GM12878 (cell line): ENCODE results near the gene MGAT1. TPM values are rescaled to one million over a fixed set of nuclear protein-coding genes. Genes with fewer than 3 reads are reported as not detected.
A peak's percentile ranks its signal among the peaks of the same experiment; 100 is the strongest.

Experiments
- ATAC-seq: fragments of 200-7000 bp; cut with Tn5 transposase; 3 replicates; pipeline ENCODE4 v1.9.1; 2020; ENCODE audit warnings: mild to moderate bottlenecking, moderate library complexity
- BruUV-seq: library from RNA; stranded (reverse); fragments of 400-500 nt; replicated peaks from 2 replicates; lab custom pipeline; 2021; lab: Mats Ljungman, UMichigan
- CTCF ChIA-PET: fragments of 300-600 bp; sonication (Branson Sonifier 250); formaldehyde crosslinking; extraction: SDS; loops from one replicate; lab custom pipeline; 2021; ENCODE audit warnings: inconsistent platforms; lab: Yijun Ruan, JAX
- POLR2A ChIA-PET: fragments of 350-600 bp; formaldehyde crosslinking; extraction: SDS; loops from one replicate; lab custom pipeline; 2021; ENCODE audit warnings: inconsistent platforms; lab: Charles Lee
- RAD21 ChIA-PET: fragments of 300-600 bp; sonication (Branson Sonifier 250); formaldehyde crosslinking; loops from one replicate; lab custom pipeline; 2023; ENCODE audit warnings: antibody characterized with exemption; ENCODE audit not compliant: unreplicated experiment; lab: Charles Lee
- SMC1A ChIA-PET: fragments of 300-600 bp; sonication (Branson Sonifier 250); formaldehyde crosslinking; loops from one replicate; lab custom pipeline; 2023; ENCODE audit not compliant: unreplicated experiment, uncharacterized antibody; lab: Charles Lee
- DNase-seq: peaks from one replicate; pipeline ENCODE4 v3.0.0-alpha.2; 2011; ENCODE audit warnings: low read depth, low spot score
- FAIRE-seq: peaks from 3 replicates; lab custom pipeline; 2011; peaks lifted over from hg19 to GRCh38; lab: Jason Lieb, UNC
- H2AFZ ChIP-seq: 2 replicates; pipeline ENCODE4 v1.6.0; 2011; ENCODE audit warnings: low read depth, low read length, control low read depth; ENCODE audit not compliant: control insufficient read depth
- H3K27ac ChIP-seq: 2 replicates; pipeline ENCODE4 v1.5.1; 2011; ENCODE audit warnings: control low read depth; ENCODE audit not compliant: control insufficient read depth, insufficient read depth
- H3K27me3 ChIP-seq, 2 experiments: replicated peaks in 1 of 2; 2 replicates each; pipeline versions ENCODE4 v1.6.0 to v1.6.1; 2011; ENCODE audit warnings: low read length in 1 of 2; ENCODE audit not compliant: control insufficient read depth in 2 of 2, insufficient read depth in 2 of 2
- H3K36me3 ChIP-seq, 2 experiments: 2 replicates each; pipeline ENCODE4 v1.5.1; 2011; ENCODE audit warnings: low read length in 1 of 2; ENCODE audit not compliant: control insufficient read depth in 2 of 2, insufficient read depth in 2 of 2
- H3K4me1 ChIP-seq: 2 replicates; pipeline ENCODE4 v1.6.1; 2011; ENCODE audit warnings: mild to moderate bottlenecking, low read length, moderate library complexity, mixed read lengths; ENCODE audit not compliant: control insufficient read depth, insufficient read depth
- H3K4me2 ChIP-seq: 2 replicates; pipeline ENCODE4 v1.6.0; 2011; ENCODE audit warnings: control low read depth; ENCODE audit not compliant: control insufficient read depth, insufficient read depth
- H3K4me3 ChIP-seq: fragments of 200-600 bp; sonication (generic); 2 replicates; pipeline ENCODE4 v1.5.1; 2016
- H3K79me2 ChIP-seq: 2 replicates; pipeline ENCODE4 v1.6.0; 2011; ENCODE audit warnings: low read length; ENCODE audit not compliant: control insufficient read depth, insufficient read depth
- H3K9ac ChIP-seq: 2 replicates; pipeline ENCODE4 v1.8.0; 2011; ENCODE audit warnings: low read length, control low read depth, mixed read lengths; ENCODE audit not compliant: control insufficient read depth, insufficient read depth
- H3K9me3 ChIP-seq: replicated peaks from 3 replicates; pipeline ENCODE4 v1.5.1; 2011; ENCODE audit warnings: mild to moderate bottlenecking, low read length; ENCODE audit not compliant: control insufficient read depth, insufficient read depth
- H4K20me1 ChIP-seq: 2 replicates; pipeline ENCODE4 v1.6.0; 2011; ENCODE audit not compliant: control insufficient read depth, insufficient read depth
- BMI1 ChIP-seq: fragments of 450-650 bp; IDR thresholded peaks from 2 replicates; pipeline ENCODE4 v1.6.1; 2016; ENCODE audit warnings: mild to moderate bottlenecking, moderate library complexity, borderline replicate concordance
- CHD1 ChIP-seq: IDR thresholded peaks from 2 replicates; pipeline ENCODE4 v1.6.1; 2012; ENCODE audit warnings: low read depth, low read length, improper control_type of control experiment
- GABPA ChIP-seq: IDR thresholded peaks from 2 replicates; pipeline ENCODE4 v1.6.1; 2014; ENCODE audit warnings: antibody characterized with exemption, low read depth, mild to moderate bottlenecking, inconsistent platforms
- MTA3 ChIP-seq: IDR thresholded peaks from 2 replicates; pipeline ENCODE4 v1.6.1; 2012; ENCODE audit warnings: low read length, inconsistent platforms, borderline replicate concordance
- NFIC ChIP-seq: IDR thresholded peaks from 2 replicates; pipeline ENCODE4 v1.6.1; 2012; ENCODE audit warnings: low read depth, mild to moderate bottlenecking, inconsistent platforms, low read length, moderate library complexity
- RBBP5 ChIP-seq: fragments of 200-600 bp; sonication (generic); conservative IDR thresholded peaks from 2 replicates; pipeline ENCODE4 v1.6.1; 2016
- RUNX3 ChIP-seq: IDR thresholded peaks from 2 replicates; pipeline ENCODE4 v1.6.1; 2012; ENCODE audit warnings: low read length, inconsistent platforms
- STAT1 ChIP-seq: fragments of 450-650 bp; conservative IDR thresholded peaks from 2 replicates; pipeline ENCODE4 v1.6.1; 2014; ENCODE audit warnings: antibody characterized with exemption, mild to moderate bottlenecking
- TBL1XR1 ChIP-seq: IDR thresholded peaks from 2 replicates; pipeline ENCODE4 v1.6.1; 2012; ENCODE audit warnings: low read depth, low read length, improper control_type of control experiment
- YY1 ChIP-seq: IDR thresholded peaks from 2 replicates; pipeline ENCODE4 v1.6.1; 2011; ENCODE audit warnings: low read depth, mild to moderate bottlenecking, low read length
- WGBS: methylation state at CpG from one replicate; pipeline ENCODE4 v1.1.6; 2016; ENCODE audit warnings: low lambda C conversion rate; ENCODE audit not compliant: insufficient replicate concordance, insufficient coverage; ENCODE audit errors: missing lambda C conversion rate; 5-methylcytosine and 5-hydroxymethylcytosine counted together
- in situ Hi-C: fragments of 300-500 bp; cut with MboI; formaldehyde crosslinking; loops from 9 replicates; pipeline ENCODE4 v1.14.3; 2018; ENCODE audit warnings: mixed read lengths
- intact Hi-C: fragments of 100-400 bp; cut with micrococcal nuclease; formaldehyde crosslinking; loops from one replicate; pipeline ENCODE4 v1.14.2; 2022; ENCODE audit not compliant: unreplicated experiment
- polyA plus RNA-seq, 11 experiments: library from polyadenylated mRNA; depleted of rRNA in 4 of 11; unstranded in 6 of 11; stranded (reverse) in 5 of 11; fragments of >200 nt; fragmentation: Nextera tagmentation in 4 of 11; fragmentation: Illumina TruSeq in 1 of 11; extraction: Ambion mirVana in 4 of 11; extraction: Trizol in 1 of 11; gene quantifications; 1 replicate in 1 of 11; 2 replicates in 10 of 11; pipeline versions ENCODE4 v1.2.1 to v1.2.3, GENCODE V29; 2011 to 2016; ENCODE audit warnings: inconsistent platforms in 2 of 11, missing spikeins in 2 of 11, low read depth in 1 of 11
- total RNA-seq, 4 experiments: library from RNA; depleted of rRNA in 3 of 4; stranded (reverse); fragments of >200 nt in 3 of 4; fragmentation: Illumina TruSeq in 1 of 4; extraction: Trizol in 1 of 4; gene quantifications; 2 replicates each; pipeline versions ENCODE4 v1.2.1 to v1.2.3, GENCODE V29; 2013 to 2021
- TF ChIP-seq, protein P1 (sequence below), 3 experiments: IDR thresholded peaks in 2 of 3; conservative IDR thresholded peaks in 1 of 3; 2 replicates each; pipeline ENCODE4 v1.5.1; 2011; ENCODE audit warnings: low read depth in 3 of 3, low read length in 3 of 3, mild to moderate bottlenecking in 3 of 3, control low read depth in 2 of 3, moderate library complexity in 2 of 3, inconsistent platforms in 1 of 3, mixed read lengths in 1 of 3; ENCODE audit not compliant: control insufficient read depth in 2 of 3, insufficient read depth in 1 of 3; ENCODE audit errors: extremely low read depth in 1 of 3
- TF ChIP-seq, protein P2 (sequence below): fragments of 450-650 bp; IDR thresholded peaks from 2 replicates; pipeline ENCODE4 v1.6.1; 2017; ENCODE audit warnings: mild to moderate bottlenecking
- TF ChIP-seq, protein P3 (sequence below): IDR thresholded peaks from 2 replicates; pipeline ENCODE4 v1.6.1; 2011; ENCODE audit warnings: borderline replicate concordance, low read depth, mild to moderate bottlenecking, moderate library complexity, mixed read lengths, low read length; ENCODE audit not compliant: insufficient read depth; ENCODE audit errors: extremely low read length
- TF ChIP-seq, protein P4 (sequence below): fragments of 450-650 bp; IDR thresholded peaks from 2 replicates; pipeline ENCODE4 v1.6.1; 2016; ENCODE audit warnings: mild to moderate bottlenecking
- TF ChIP-seq, protein P5 (sequence below): IDR thresholded peaks from 2 replicates; pipeline ENCODE4 v1.6.1; 2012; ENCODE audit warnings: low read depth, low read length, improper control_type of control experiment

Gene MGAT1
- total and polyA plus RNA-seq, 10 of the 15 experiments (the other 5 are each of a cell fraction or from before 2014, with no cell fraction given) = 3.1 to 88.4 (median 62.7) TPM

DNA sequence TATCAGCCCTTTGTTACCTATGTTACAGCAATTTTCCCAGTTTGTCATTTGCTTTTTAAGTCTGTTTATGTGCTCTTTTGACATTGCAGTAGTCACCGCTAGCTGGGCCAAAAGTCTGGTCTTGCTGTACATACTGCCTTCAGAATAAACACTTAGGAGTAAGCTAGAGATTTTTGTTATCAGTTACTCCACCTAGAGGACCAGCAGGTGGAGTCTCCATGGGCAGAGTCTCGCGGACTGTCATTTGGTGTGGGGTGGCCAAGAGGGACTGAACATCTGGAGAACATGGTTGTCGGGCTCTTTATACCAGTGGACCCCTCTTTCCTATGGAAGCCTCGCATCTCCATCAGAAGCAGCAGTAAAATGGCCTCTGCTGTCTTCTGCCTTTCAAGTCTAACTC, 10.8 kb upstream of the MGAT1 start (continued):
- TF ChIP-seq, protein P1, sequence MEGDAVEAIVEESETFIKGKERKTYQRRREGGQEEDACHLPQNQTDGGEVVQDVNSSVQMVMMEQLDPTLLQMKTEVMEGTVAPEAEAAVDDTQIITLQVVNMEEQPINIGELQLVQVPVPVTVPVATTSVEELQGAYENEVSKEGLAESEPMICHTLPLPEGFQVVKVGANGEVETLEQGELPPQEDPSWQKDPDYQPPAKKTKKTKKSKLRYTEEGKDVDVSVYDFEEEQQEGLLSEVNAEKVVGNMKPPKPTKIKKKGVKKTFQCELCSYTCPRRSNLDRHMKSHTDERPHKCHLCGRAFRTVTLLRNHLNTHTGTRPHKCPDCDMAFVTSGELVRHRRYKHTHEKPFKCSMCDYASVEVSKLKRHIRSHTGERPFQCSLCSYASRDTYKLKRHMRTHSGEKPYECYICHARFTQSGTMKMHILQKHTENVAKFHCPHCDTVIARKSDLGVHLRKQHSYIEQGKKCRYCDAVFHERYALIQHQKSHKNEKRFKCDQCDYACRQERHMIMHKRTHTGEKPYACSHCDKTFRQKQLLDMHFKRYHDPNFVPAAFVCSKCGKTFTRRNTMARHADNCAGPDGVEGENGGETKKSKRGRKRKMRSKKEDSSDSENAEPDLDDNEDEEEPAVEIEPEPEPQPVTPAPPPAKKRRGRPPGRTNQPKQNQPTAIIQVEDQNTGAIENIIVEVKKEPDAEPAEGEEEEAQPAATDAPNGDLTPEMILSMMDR (IDR thresholded peaks at IDR 0.05 in 2 of 3, conservative IDR thresholded peaks at IDR 0.05 in 1 of 3; ENCODE audit: control insufficient read depth in 2 of 3, extremely low read depth in 1 of 3, insufficient read depth in 1 of 3, low read depth in 3 of 3, low read length in 3 of 3) = peak; percentile 22 to 35 (median 24); a peak in 2 of 6 replicates
- no peak for TF ChIP-seq NFIC
- no peak for TF ChIP-seq RUNX3
- 0 out of 2 replicates have a peak, but pooled peaks have one; percentile 35 for TF ChIP-seq YY1
- no peak for TF ChIP-seq CHD1
- TF ChIP-seq, protein P2, sequence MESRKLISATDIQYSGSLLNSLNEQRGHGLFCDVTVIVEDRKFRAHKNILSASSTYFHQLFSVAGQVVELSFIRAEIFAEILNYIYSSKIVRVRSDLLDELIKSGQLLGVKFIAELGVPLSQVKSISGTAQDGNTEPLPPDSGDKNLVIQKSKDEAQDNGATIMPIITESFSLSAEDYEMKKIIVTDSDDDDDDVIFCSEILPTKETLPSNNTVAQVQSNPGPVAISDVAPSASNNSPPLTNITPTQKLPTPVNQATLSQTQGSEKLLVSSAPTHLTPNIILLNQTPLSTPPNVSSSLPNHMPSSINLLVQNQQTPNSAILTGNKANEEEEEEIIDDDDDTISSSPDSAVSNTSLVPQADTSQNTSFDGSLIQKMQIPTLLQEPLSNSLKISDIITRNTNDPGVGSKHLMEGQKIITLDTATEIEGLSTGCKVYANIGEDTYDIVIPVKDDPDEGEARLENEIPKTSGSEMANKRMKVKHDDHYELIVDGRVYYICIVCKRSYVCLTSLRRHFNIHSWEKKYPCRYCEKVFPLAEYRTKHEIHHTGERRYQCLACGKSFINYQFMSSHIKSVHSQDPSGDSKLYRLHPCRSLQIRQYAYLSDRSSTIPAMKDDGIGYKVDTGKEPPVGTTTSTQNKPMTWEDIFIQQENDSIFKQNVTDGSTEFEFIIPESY = peak; percentile 95

DNA sequence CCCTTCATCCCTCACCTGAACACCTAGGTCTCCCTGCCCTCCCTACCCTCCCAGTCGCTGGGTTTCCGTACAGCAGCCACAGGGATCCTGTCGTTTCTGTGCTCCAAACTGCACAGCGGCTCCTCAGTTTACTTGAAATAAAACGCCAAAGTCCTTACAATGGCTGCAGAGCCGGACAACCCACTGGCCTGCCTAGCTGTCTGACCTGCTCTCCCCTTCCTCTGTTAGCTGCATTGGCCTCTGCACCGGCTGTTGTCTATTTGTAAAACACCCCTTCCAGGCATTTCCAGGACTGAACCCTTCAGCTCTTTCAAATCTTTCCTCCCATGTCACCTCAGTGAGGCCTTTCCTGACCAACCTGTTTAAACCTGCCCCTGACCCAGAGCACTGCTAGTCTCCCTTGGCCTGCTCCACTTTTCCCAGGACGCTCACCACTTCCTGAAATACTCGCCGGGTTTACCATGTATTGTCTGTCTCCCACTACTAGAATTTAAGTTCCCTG, 9.1 kb upstream of the MGAT1 start:
- no peak overlapping the region; the same call in 1 of the 2 replicates for H2AFZ ChIP-seq
- H3K4me3 ChIP-seq = peak overlapping the region; percentile 75
- BruUV-seq = no TSS peak
- peak overlapping the region; percentile 90 for H3K9ac ChIP-seq
- no peak for FAIRE-seq
- H3K79me2 ChIP-seq = peaks cover 40% of the 10 kb centered on the region
- no peak for ATAC-seq
- peaks cover 38% of the 10 kb centered on the region for H3K4me1 ChIP-seq
- WGBS = 80% methylated on average over 10 of the region's 10 CpGs
- no peaks in the 10 kb centered on the region for H3K9me3 ChIP-seq
- H3K36me3 ChIP-seq = no peaks in the 10 kb centered on the region
- peak overlapping the region; percentile 93 for H3K4me2 ChIP-seq
- in situ Hi-C loops = loop anchor here (25.0 kb wide), 1 partner anchor 999 kb away; the partner anchor contains the start of genes MGAT4B and SQSTM1
- ChIA-PET RAD21 (interaction anchor here (1.4 to 9.0 kb wide), 3 partner anchors 10 to 50 kb away, joined by 4 to 70 read pairs (median 14); partner anchors contain the start of gene ZFP62), CTCF (interaction anchor here (1.0 to 4.0 kb wide), 4 partner anchors 10 to 57 kb away, joined by 3 to 23 read pairs (median 5); partner anchors contain the start of gene MGAT1), POLR2A (interaction anchor here (1.3 to 4.8 kb wide), 2 partner anchors 8 to 20 kb away, joined by 4 to 38 read pairs; no protein-coding TSS in a partner anchor), SMC1A (interaction anchor here (4.0 to 4.5 kb wide), 2 partner anchors 14 to 20 kb away, joined by 14 to 28 read pairs; no protein-coding TSS in a partner anchor)
- H4K20me1 ChIP-seq = no peaks in the 10 kb centered on the region
- no peaks in the 10 kb centered on the region for H3K27me3 ChIP-seq
- intact Hi-C loops = loop anchor here (2.0 kb wide), 2 partner anchors 19 to 49 kb away; partner anchors contain the start of gene ZFP62
- no peak for DNase-seq
- H3K27ac ChIP-seq = peak overlapping the region; percentile 95
- TF ChIP-seq MTA3 = no peak
- TF ChIP-seq RBBP5 = no peak
- TF ChIP-seq STAT1 = no peak
- no peak for TF ChIP-seq TBL1XR1
- no peak for TF ChIP-seq BMI1
- TF ChIP-seq, protein P3, sequence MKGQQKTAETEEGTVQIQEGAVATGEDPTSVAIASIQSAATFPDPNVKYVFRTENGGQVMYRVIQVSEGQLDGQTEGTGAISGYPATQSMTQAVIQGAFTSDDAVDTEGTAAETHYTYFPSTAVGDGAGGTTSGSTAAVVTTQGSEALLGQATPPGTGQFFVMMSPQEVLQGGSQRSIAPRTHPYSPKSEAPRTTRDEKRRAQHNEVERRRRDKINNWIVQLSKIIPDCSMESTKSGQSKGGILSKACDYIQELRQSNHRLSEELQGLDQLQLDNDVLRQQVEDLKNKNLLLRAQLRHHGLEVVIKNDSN = no peak
- TF ChIP-seq GABPA = no peak
- TF ChIP-seq, protein P4, sequence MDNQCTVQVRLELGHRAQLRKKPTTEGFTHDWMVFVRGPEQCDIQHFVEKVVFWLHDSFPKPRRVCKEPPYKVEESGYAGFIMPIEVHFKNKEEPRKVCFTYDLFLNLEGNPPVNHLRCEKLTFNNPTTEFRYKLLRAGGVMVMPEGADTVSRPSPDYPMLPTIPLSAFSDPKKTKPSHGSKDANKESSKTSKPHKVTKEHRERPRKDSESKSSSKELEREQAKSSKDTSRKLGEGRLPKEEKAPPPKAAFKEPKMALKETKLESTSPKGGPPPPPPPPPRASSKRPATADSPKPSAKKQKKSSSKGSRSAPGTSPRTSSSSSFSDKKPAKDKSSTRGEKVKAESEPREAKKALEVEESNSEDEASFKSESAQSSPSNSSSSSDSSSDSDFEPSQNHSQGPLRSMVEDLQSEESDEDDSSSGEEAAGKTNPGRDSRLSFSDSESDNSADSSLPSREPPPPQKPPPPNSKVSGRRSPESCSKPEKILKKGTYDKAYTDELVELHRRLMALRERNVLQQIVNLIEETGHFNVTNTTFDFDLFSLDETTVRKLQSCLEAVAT = no peak
- TF ChIP-seq, protein P5, sequence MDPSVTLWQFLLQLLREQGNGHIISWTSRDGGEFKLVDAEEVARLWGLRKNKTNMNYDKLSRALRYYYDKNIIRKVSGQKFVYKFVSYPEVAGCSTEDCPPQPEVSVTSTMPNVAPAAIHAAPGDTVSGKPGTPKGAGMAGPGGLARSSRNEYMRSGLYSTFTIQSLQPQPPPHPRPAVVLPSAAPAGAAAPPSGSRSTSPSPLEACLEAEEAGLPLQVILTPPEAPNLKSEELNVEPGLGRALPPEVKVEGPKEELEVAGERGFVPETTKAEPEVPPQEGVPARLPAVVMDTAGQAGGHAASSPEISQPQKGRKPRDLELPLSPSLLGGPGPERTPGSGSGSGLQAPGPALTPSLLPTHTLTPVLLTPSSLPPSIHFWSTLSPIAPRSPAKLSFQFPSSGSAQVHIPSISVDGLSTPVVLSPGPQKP = no peak
